Muscle of leg (tissue), 11 donors: ENCODE measurements around the gene AGAP1. TPM values are rescaled to one million over a fixed set of nuclear protein-coding genes. Genes with fewer than 3 reads are reported as not detected.

Experiments
- DNase-seq: peaks from one replicate; pipeline ENCODE4 v3.0.0; 2013
- H3K27ac ChIP-seq: one replicate; pipeline ENCODE4 v1.5.1; 2013; ENCODE audit warnings: mild to moderate bottlenecking, low read length, control low read depth
- H3K27me3 ChIP-seq: one replicate; pipeline ENCODE4 v1.6.1; 2013; ENCODE audit warnings: low read length; ENCODE audit not compliant: control insufficient read depth, insufficient read depth
- H3K36me3 ChIP-seq: one replicate; pipeline ENCODE4 v1.6.1; 2013; ENCODE audit warnings: low read length; ENCODE audit not compliant: control insufficient read depth, insufficient read depth
- H3K4me1 ChIP-seq: one replicate; pipeline ENCODE4 v1.6.1; 2013; ENCODE audit warnings: low read length; ENCODE audit not compliant: control insufficient read depth, insufficient read depth
- H3K4me3 ChIP-seq: one replicate; pipeline ENCODE4 v1.5.1; 2013; ENCODE audit warnings: low read length, control low read depth
- H3K9me3 ChIP-seq: replicated peaks from 2 replicates; pipeline ENCODE4 v1.6.1; 2013; ENCODE audit warnings: low read depth, low read length; ENCODE audit not compliant: control insufficient read depth
- WGBS: methylation state at CpG from one replicate; pipeline ENCODE4 v1.1.5; 2013; ENCODE audit warnings: missing lambda C conversion rate; ENCODE audit not compliant: insufficient coverage; 5-methylcytosine and 5-hydroxymethylcytosine counted together
- polyA plus RNA-seq, 8 donors: library from polyadenylated mRNA; unstranded; fragments of 120-200 nt; gene quantifications; one replicate each; pipeline versions ENCODE4 v1.2.1 to v1.2.3, GENCODE V29; 2013; ENCODE audit warnings: inconsistent platforms in 1 of 8, low replicate concordance in 1 of 8; ENCODE audit not compliant: insufficient read length in 8 of 8, insufficient read depth in 1 of 8
- total RNA-seq: library from RNA; stranded (reverse); fragments of 120-200 nt; gene quantifications from one replicate; pipeline ENCODE4 v1.2.4, GENCODE V29; 2013

Gene AGAP1
- total and polyA plus RNA-seq, 9 donors = 19.1 to 32.0 (median 26.8) TPM

DNA sequence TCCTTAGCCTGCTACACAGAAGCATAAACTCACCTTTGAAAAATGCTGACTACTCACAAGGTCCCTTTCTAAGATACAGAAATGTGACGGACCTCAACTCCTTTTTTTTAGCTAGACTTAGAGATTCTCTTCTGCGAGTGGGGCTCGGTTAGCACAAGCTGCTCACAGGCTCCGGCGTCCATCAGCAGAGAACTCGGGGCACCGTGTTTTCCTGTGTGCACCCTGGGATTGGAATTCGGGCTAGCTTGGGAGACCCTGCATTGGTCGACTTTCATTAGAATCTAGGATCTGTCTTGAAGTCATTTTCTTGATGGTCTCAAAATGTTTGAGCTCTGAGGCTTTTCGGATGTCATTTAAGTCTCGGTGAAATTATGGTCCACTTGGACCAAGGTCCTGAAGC lies 483.1 kb downstream of the AGAP1 start:
- DNase-seq = no peak
- no peaks in the 10 kb centered on the region for H3K4me1 ChIP-seq
- 96% methylated on average over 10 of the region's 11 CpGs for WGBS
- H3K9me3 ChIP-seq = no peaks in the 10 kb centered on the region
- H3K4me3 ChIP-seq = no peak overlapping the region
- no peaks in the 10 kb centered on the region for H3K27me3 ChIP-seq
- H3K27ac ChIP-seq = no peak overlapping the region
- peaks cover 23% of the 10 kb centered on the region for H3K36me3 ChIP-seq

GRCh38 chr2:235977445-235977844 lies 483.6 kb downstream of the AGAP1 start:
- H3K4me1 ChIP-seq = no peaks in the 10 kb centered on the region
- H3K27me3 ChIP-seq = no peaks in the 10 kb centered on the region
- H3K4me3 ChIP-seq = no peak overlapping the region
- no peak overlapping the region for H3K27ac ChIP-seq
- H3K36me3 ChIP-seq = peaks cover 23% of the 10 kb centered on the region
- no peak for DNase-seq
- no peaks in the 10 kb centered on the region for H3K9me3 ChIP-seq
- 87% methylated on average over 6 of the region's 9 CpGs for WGBS

GRCh38 chr2:235978022-235978421 lies 484.2 kb downstream of the AGAP1 start:
- Histone ChIP-seq H3K27me3 (no peaks in the 10 kb centered on the region), H3K4me3 (no peak overlapping the region), H3K36me3 (peaks cover 23% of the 10 kb centered on the region), H3K4me1 (no peaks in the 10 kb centered on the region), H3K27ac (no peak overlapping the region), H3K9me3 (no peaks in the 10 kb centered on the region)
- WGBS = 100% methylated on average over 1 of the region's 1 CpG
- no peak for DNase-seq

DNA sequence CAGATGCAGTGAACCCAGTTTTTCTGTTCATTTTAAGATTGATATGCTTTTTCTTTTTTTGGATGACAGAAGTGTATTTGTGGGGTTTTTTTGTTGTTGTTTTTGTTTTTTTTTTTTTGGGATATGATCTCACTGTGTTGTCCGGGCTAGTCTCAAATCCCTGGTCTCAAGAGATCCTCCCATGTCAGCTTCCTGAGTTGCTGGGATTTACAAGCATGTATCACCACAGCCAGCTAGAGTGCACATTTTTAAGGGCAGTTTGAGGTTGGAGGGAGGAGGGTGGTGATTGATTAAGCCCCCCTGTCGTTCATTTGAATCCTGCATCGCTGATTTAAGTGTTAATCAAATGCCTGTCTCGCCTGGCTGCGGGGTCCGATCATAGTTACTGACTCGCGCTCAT lies 485.2 kb downstream of the AGAP1 start:
- no peak for DNase-seq
- Histone ChIP-seq H3K4me1 (no peaks in the 10 kb centered on the region), H3K9me3 (no peaks in the 10 kb centered on the region), H3K36me3 (peaks cover 18% of the 10 kb centered on the region), H3K27me3 (no peaks in the 10 kb centered on the region), H3K27ac (no peak overlapping the region), H3K4me3 (no peak overlapping the region)
- WGBS = 70% methylated on average over 2 of the region's 8 CpGs

DNA sequence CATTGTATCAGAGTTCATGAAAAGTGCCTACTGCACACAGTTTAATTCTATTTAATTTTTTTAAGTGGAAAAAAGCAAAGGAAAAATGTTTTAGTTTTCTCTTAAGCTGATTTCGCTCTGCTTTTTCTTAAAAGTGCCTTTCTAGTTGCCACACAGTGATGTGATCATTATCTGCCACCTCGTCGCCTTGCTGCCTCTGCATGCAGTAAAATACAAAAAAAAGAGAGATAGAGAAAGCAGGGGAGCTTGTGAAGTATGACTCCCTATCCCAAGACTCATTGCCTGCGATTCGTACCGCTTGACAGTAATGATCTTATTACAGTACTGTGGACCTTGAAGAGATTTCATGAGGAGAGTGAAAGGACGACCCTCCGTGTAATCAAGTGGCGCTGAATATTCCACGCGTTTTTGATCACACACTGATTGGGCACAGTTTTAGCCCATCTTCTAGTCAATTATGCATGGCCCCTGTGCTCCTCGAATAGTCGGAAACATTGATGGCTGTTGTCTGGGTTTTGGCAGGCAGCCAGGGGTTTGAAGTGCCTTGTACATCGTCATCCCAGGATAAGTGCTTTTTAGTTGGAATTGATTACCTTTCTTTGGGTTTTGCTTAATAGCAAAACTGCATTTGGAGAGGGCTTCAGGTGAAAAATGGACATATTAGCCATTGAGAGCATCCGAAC lies 486.1 kb downstream of the AGAP1 start:
- Histone ChIP-seq H3K36me3 (peaks cover 18% of the 10 kb centered on the region), H3K4me3 (no peak overlapping the region), H3K4me1 (no peaks in the 10 kb centered on the region), H3K9me3 (peaks cover 2% of the 10 kb centered on the region), H3K27ac (no peak overlapping the region), H3K27me3 (no peaks in the 10 kb centered on the region)
- 83% methylated on average over 6 of the region's 15 CpGs for WGBS
- DNase-seq = no peak

DNA sequence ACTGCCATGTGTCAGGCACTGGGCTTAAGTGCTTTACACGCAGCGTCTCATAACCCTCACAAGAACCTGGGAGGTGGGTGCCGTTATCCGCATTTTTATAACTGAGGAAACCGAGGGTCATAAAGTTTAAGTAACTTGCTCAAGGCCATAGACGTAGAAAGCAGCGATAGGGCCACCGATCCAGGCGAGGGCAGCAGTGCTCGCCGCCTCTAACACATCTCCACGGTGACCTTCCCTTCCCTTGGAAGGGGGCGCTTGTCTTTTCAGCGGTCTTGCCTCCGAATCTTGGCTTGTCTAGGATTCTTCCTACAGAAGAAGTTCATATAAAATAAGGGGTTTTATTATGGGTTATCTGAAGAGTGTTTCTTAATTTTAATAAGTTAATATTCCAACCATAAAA lies 487.8 kb downstream of the AGAP1 start:
- Histone ChIP-seq H3K27me3 (no peaks in the 10 kb centered on the region), H3K4me1 (no peaks in the 10 kb centered on the region), H3K9me3 (peaks cover 2% of the 10 kb centered on the region), H3K4me3 (no peak overlapping the region), H3K27ac (no peak overlapping the region), H3K36me3 (peaks cover 4% of the 10 kb centered on the region)
- WGBS = 40% methylated on average over 6 of the region's 15 CpGs
- no peak for DNase-seq

DNA sequence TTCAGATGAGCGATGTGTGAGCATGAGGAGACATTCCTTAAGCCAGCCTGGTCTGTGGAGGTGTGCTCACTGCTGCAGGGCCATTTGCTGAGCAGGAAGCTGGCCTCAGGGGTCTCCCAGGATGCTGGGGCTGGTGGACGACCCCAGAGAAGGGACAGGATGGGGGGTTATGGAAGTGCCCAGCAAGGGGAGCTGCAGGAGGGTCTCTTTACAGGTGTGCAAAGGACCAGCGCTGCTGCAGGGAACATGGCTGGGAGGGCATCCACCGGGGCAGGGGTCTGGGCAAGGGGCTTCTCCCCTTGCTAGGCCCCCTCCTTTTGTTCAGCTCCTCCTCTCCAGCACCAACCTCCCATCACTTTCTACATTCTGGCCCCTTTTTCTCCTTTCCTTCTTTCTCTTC lies 489.2 kb downstream of the AGAP1 start:
- no peak overlapping the region for H3K27ac ChIP-seq
- peaks cover 4% of the 10 kb centered on the region for H3K36me3 ChIP-seq
- H3K27me3 ChIP-seq = no peaks in the 10 kb centered on the region
- H3K9me3 ChIP-seq = peaks cover 2% of the 10 kb centered on the region
- no peak for DNase-seq
- WGBS = 89% methylated on average over 2 of the region's 4 CpGs
- H3K4me3 ChIP-seq = no peak overlapping the region
- H3K4me1 ChIP-seq = no peaks in the 10 kb centered on the region

GRCh38 chr2:235984552-235984951 lies 490.7 kb downstream of the AGAP1 start:
- no CpG with 5 or more reads among the region's 6 CpGs for WGBS

GRCh38 chr2:235986361-235986760 lies 492.5 kb downstream of the AGAP1 start:
- H3K36me3 ChIP-seq = no peaks in the 10 kb centered on the region
- no peaks in the 10 kb centered on the region for H3K27me3 ChIP-seq
- no peak overlapping the region for H3K4me3 ChIP-seq
- WGBS = no CpG with 5 or more reads among the region's 1 CpG
- no peak for DNase-seq
- H3K27ac ChIP-seq = no peak overlapping the region
- H3K4me1 ChIP-seq = no peaks in the 10 kb centered on the region
- H3K9me3 ChIP-seq = peaks cover 2% of the 10 kb centered on the region

More at GRCh38 chr2:235984552-235984951, 490.7 kb downstream of the AGAP1 start:
- H3K27me3 ChIP-seq = no peaks in the 10 kb centered on the region
- no peak for DNase-seq
- no peaks in the 10 kb centered on the region for H3K4me1 ChIP-seq
- H3K27ac ChIP-seq = no peak overlapping the region
- H3K4me3 ChIP-seq = no peak overlapping the region
- H3K36me3 ChIP-seq = peaks cover 4% of the 10 kb centered on the region
- peaks cover 2% of the 10 kb centered on the region for H3K9me3 ChIP-seq

DNA sequence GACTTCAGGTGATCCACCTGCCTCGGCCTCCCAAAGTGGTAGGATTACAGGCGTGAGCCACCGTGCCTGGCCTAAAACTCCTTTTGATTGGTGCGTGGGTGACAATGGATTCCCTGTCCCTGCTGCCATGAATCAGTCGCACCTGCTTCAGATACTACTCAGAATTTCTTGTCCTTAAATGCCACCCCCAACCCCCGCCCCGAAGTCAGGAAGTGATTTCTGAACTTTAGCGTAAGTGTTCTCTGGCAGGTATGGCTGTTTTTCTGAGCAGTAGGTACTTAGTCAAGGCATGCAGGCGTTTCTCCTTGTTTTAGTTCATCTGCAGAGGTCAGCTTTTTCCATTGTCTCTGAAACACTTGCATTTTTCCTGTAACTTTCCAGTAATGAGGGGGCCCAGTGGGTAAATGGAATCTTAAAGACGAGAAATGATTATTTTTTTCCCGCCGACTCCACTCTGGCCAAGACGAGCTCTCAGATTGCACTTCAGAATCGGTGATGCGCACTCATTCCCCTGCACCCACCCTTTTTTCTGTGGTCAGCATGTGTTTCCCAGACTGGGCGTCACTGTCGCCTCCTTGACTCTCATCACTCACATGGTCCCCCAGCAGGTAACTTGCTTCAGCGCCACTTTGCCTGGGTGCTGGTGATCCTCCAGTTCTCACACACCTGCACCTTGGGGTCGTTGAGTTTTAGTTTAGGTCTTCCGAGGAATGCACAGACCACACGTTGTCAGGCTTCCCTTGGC lies 494.6 kb downstream of the AGAP1 start:
- H3K27ac ChIP-seq = no peak overlapping the region
- H3K4me3 ChIP-seq = no peak overlapping the region
- peaks cover 2% of the 10 kb centered on the region for H3K9me3 ChIP-seq
- 87% methylated on average over 10 of the region's 21 CpGs for WGBS
- H3K36me3 ChIP-seq = no peaks in the 10 kb centered on the region
- no peaks in the 10 kb centered on the region for H3K4me1 ChIP-seq
- DNase-seq = peak; percentile 17
- H3K27me3 ChIP-seq = no peaks in the 10 kb centered on the region
